GM12801 (cell line): Measurements from ENCODE around the gene KLK1.

Source experiments
- TF ChIP-seq, protein P1 (sequence below): IDR thresholded peaks from one replicate; pipeline ENCODE4 v1.5.1; 2011; ENCODE audit warnings: control low read depth; ENCODE audit not compliant: insufficient read length; ENCODE audit errors: extremely low read depth

Gene KLK1

DNA sequence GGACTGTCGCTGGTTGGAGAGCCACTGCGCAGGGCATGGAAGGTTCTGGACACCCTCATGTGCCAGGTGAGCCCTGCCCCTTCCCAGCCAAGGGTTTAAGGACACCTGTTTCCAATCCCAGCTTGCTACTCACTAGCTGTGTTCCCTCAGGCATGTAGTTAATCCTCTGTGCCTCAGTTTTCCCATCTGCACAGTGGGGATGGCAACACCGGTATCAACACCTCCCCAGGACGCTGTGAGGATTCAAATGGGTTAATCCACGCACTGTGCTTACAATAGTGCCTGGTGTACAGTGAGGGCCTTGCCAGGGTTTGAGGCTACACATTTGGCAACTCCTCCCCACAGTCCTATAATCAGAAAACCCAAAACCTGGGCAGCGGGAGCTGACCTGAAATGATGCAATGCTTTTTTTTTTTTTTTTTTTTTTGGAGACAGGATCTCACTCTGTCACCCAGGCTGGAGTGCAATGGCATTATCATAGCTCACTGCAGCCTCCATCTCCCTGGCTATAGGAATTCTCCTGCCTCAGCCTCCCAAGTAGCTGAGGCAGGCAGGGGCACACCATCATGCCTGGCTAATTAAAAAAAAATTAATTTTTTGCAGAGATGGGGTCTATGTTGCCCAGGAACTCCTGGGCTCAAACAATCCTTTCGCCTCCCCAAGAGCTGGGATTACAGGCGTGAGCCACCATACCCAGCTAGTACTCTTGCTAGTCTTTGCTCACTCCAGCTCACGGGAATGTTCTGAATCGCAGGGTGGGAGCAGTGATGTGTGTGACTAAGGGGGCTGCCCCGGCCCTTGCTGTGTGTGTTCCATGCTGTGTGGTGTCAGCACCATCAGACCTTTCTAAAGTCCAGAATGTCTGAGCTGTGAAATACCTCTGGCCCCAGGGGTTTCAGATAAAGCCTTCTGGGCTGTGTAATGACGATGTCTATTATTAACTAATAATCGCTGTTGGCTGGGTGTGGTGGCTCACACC lies 31.0 kb downstream of the KLK1 start:
- TF ChIP-seq, protein P1, sequence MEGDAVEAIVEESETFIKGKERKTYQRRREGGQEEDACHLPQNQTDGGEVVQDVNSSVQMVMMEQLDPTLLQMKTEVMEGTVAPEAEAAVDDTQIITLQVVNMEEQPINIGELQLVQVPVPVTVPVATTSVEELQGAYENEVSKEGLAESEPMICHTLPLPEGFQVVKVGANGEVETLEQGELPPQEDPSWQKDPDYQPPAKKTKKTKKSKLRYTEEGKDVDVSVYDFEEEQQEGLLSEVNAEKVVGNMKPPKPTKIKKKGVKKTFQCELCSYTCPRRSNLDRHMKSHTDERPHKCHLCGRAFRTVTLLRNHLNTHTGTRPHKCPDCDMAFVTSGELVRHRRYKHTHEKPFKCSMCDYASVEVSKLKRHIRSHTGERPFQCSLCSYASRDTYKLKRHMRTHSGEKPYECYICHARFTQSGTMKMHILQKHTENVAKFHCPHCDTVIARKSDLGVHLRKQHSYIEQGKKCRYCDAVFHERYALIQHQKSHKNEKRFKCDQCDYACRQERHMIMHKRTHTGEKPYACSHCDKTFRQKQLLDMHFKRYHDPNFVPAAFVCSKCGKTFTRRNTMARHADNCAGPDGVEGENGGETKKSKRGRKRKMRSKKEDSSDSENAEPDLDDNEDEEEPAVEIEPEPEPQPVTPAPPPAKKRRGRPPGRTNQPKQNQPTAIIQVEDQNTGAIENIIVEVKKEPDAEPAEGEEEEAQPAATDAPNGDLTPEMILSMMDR = no peak

GRCh38 chr19:50791594-50792271 lies 31.9 kb downstream of the KLK1 start:
- TF ChIP-seq, protein P1 = no peak

DNA sequence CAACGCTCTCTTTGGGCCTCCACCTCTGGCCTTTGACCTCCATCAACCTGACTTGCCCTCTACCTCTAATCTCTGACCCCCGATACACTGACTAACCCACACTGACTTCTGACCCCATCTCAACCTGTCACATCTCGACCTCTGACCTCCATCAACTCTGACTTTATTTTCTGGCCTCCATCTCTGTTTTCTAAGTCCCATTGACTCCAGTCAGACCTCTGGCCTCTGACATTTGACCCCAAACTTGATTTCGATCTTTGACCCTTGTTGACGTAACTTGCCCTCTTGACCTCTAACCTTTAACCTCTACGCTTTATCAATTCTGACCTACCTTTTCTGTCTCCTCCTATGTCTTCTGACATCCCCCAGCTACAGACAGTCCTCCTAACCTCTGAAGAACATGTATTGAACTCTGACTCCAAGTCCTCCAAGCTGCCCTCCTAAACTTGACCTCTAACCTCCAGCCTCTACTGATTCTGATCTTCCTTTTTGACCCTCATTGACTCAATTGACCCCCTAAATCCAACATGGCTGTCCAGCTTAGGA lies 32.6 kb downstream of the KLK1 start:
- TF ChIP-seq, protein P1 = no peak

- TF ChIP-seq, protein P1 = no peak
Measured at GRCh38 chr19:50790396-50790795, 33.2 kb downstream of the KLK1 start, which contains the start of gene ACP4. ACP4 (plus strand) TSS chr19:50790415; CDS start chr19:50790415, 0 bp downstream.

DNA sequence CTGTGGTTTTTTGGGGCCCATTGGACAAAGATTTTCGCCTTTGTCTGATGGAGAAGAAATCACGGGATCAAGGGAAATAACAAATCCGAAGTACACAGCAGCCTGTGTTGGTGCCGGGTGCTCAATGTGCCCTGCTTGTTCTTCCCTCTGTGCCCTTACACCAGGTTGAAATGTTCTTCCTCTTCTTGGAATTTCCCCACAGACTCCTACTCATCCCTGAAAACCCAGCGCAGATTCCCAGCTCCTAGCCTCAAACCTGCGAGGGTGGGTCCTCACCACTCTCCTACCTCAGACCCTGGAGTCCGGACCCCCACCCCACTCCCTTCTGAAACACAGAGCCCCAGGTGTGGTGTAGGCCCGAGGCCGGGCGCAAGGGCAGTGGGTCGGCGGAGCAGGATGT lies 38.3 kb downstream of the KLK1 start:
- TF ChIP-seq, protein P1 = no peak

DNA sequence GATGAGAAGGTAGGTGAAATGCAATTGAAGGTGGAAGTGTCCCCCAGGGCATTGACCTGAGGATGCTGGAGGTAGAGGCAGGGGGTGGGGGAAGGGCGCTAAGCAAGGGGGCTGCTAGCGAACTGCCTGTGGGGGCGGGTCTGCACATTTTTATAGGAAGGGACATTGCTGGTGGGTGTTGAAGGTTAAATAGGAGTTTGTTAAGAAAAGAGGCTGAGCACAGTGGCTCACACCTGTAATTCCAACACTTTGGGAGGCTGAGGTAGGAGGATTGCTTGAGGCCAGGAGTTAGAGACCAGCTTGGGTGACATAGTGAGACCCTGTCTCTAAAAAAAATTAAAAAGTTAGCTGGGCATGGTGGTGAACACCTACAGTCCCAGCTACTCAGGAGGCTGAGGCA lies 38.9 kb downstream of the KLK1 start:
- TF ChIP-seq, protein P1 = no peak
